GM23338 (cell line): ENCODE data around the gene ACOXL. TPM values are rescaled to one million over a fixed set of nuclear protein-coding genes. Genes with fewer than 3 reads are reported as not detected.

Source experiments
- ATAC-seq: fragments of 200-7000 bp; cut with Tn5 transposase; 3 replicates; pipeline ENCODE4 v1.9.1; 2020
- DNase-seq: peaks from one replicate; pipeline ENCODE4 v3.0.0-alpha.2; 2015; ENCODE audit warnings: low spot score
- H2AFZ ChIP-seq: fragments of 200-600 bp; sonication (generic); 2 replicates; pipeline ENCODE4 v1.8.0; 2016; ENCODE audit warnings: antibody characterized with exemption, mild to moderate bottlenecking, moderate library complexity
- H3F3A ChIP-seq: fragments of 200-600 bp; sonication (generic); replicated peaks from 2 replicates; pipeline ENCODE4 v1.8.0; 2017; ENCODE audit warnings: antibody characterized with exemption, mixed run types, low read depth
- H3K27ac ChIP-seq: fragments of 200-600 bp; sonication (generic); 2 replicates; pipeline ENCODE4 v1.6.1; 2016; ENCODE audit warnings: low read depth
- H3K27me3 ChIP-seq: fragments of 200-600 bp; sonication (generic); 2 replicates; pipeline ENCODE4 v1.8.0; 2016; ENCODE audit warnings: mild to moderate bottlenecking, mixed run types, moderate library complexity; ENCODE audit not compliant: insufficient read depth
- H3K36me3 ChIP-seq: fragments of 200-600 bp; sonication (generic); 2 replicates; pipeline ENCODE4 v1.8.0; 2016; ENCODE audit warnings: mild to moderate bottlenecking; ENCODE audit not compliant: insufficient read depth
- H3K4me1 ChIP-seq: fragments of 200-600 bp; sonication (generic); 2 replicates; pipeline ENCODE4 v1.8.0; 2016; ENCODE audit warnings: mild to moderate bottlenecking, moderate library complexity; ENCODE audit not compliant: insufficient read depth
- H3K4me2 ChIP-seq: fragments of 200-600 bp; sonication (generic); 2 replicates; pipeline ENCODE4 v1.7.1; 2017; ENCODE audit warnings: mixed run types
- H3K4me3 ChIP-seq: fragments of 200-600 bp; sonication (generic); 2 replicates; pipeline ENCODE4 v1.6.1; 2016; ENCODE audit warnings: mixed run types
- H3K79me2 ChIP-seq: fragments of 200-600 bp; sonication (generic); replicated peaks from 2 replicates; pipeline ENCODE4 v1.8.0; 2017; ENCODE audit warnings: mild to moderate bottlenecking; ENCODE audit not compliant: insufficient read depth
- H3K9me2 ChIP-seq: fragments of 200-600 bp; sonication (generic); 2 replicates; pipeline ENCODE4 v1.8.0; 2017; ENCODE audit not compliant: insufficient read depth
- H4K20me1 ChIP-seq: fragments of 200-600 bp; sonication (generic); replicated peaks from 2 replicates; pipeline ENCODE4 v1.8.0; 2017; ENCODE audit warnings: mild to moderate bottlenecking; ENCODE audit not compliant: insufficient read depth
- H3K27ac Mint-ChIP-seq: 2 replicates; pipeline ENCODE4 v1.8.0; 2020; ENCODE audit warnings: inconsistent platforms, mild to moderate bottlenecking, moderate library complexity, mixed read lengths
- H3K27me3 Mint-ChIP-seq: 3 replicates; pipeline ENCODE4 v1.8.0; 2022; ENCODE audit warnings: low read depth, mild to moderate bottlenecking, moderate library complexity, mixed read lengths, inconsistent platforms; ENCODE audit not compliant: insufficient read depth, poor library complexity
- H3K36me3 Mint-ChIP-seq: 3 replicates; pipeline ENCODE4 v1.8.0; 2021; ENCODE audit warnings: low read depth, mild to moderate bottlenecking, inconsistent platforms, moderate library complexity, mixed read lengths
- H3K4me1 Mint-ChIP-seq: 3 replicates; pipeline ENCODE4 v1.8.0; 2020; ENCODE audit warnings: mild to moderate bottlenecking, inconsistent platforms, mixed read lengths
- H3K4me3 Mint-ChIP-seq: 3 replicates; pipeline ENCODE4 v1.8.0; 2021; ENCODE audit warnings: moderate library complexity, mild to moderate bottlenecking, inconsistent platforms, mixed read lengths
- H3K9me3 Mint-ChIP-seq: 3 replicates; pipeline ENCODE4 v1.8.0; 2020; ENCODE audit warnings: moderate library complexity, mild to moderate bottlenecking, inconsistent platforms, mixed read lengths
- CREB1 ChIP-seq: fragments of 250-450 bp; sonication (Bioruptor Pico); IDR thresholded peaks from 2 replicates; pipeline ENCODE4 v1.5.0; 2020; ENCODE audit warnings: low read depth, mild to moderate bottlenecking, moderate library complexity
- EZH2 ChIP-seq: fragments of 200-600 bp; sonication (generic); IDR thresholded peaks from one replicate; pipeline ENCODE4 v1.8.0; 2017; ENCODE audit warnings: antibody characterized with exemption, mild to moderate bottlenecking, low read depth; ENCODE audit not compliant: unreplicated experiment
- EZH2phosphoT487 ChIP-seq: fragments of 200-600 bp; sonication (generic); IDR thresholded peaks from one replicate; pipeline ENCODE4 v1.8.1; 2018; ENCODE audit warnings: antibody characterized with exemption; ENCODE audit not compliant: unreplicated experiment
- JUNB ChIP-seq: IDR thresholded peaks from one replicate; pipeline ENCODE4 v1.6.1; 2016; ENCODE audit warnings: antibody characterized with exemption; ENCODE audit not compliant: unreplicated experiment
- NANOG ChIP-seq: IDR thresholded peaks from 2 replicates; pipeline ENCODE4 v1.6.1; 2016; ENCODE audit warnings: antibody characterized with exemption, borderline replicate concordance
- POLR2AphosphoS5 ChIP-seq: IDR thresholded peaks from 2 replicates; pipeline ENCODE4 v1.6.1; 2016; ENCODE audit warnings: antibody characterized with exemption, low read depth
- STAT1 ChIP-seq: IDR thresholded peaks from one replicate; pipeline ENCODE4 v1.6.1; 2016; ENCODE audit warnings: antibody characterized with exemption; ENCODE audit not compliant: unreplicated experiment
- ZNF114 ChIP-seq: fragments of 250-450 bp; sonication (Bioruptor Pico); IDR thresholded peaks from 2 replicates; pipeline ENCODE4 v1.5.0; 2020; ENCODE audit warnings: mild to moderate bottlenecking, moderate library complexity
- ZNF331 ChIP-seq: fragments of 250-450 bp; sonication (Bioruptor Pico); IDR thresholded peaks from 2 replicates; pipeline ENCODE4 v1.5.0; 2020; ENCODE audit warnings: low read depth, mild to moderate bottlenecking, moderate library complexity
- polyA plus RNA-seq: library from polyadenylated mRNA; unstranded; fragments of >200 nt; fragmentation: Nextera tagmentation; extraction: Ambion mirVana; gene quantifications from 2 replicates; pipeline ENCODE4 v1.2.1, GENCODE V29; 2016
- total RNA-seq: library from RNA; depleted of rRNA; stranded (reverse); fragments of >200 nt; shearing (Covaris generic); gene quantifications from 2 replicates; pipeline ENCODE4 v1.2.3, GENCODE V29; 2014
- TF ChIP-seq, protein P1 (sequence below): IDR thresholded peaks from 2 replicates; pipeline ENCODE4 v1.6.1; 2016; ENCODE audit warnings: antibody characterized with exemption
- TF ChIP-seq, protein P2 (sequence below): IDR thresholded peaks from one replicate; pipeline ENCODE4 v1.6.1; 2018; ENCODE audit warnings: antibody characterized with exemption; ENCODE audit not compliant: unreplicated experiment
- TF ChIP-seq, protein P3 (sequence below): fragments of 250-450 bp; sonication (Bioruptor Pico); IDR thresholded peaks from 2 replicates; pipeline ENCODE4 v1.5.0; 2020; ENCODE audit warnings: mild to moderate bottlenecking, moderate library complexity
- TF ChIP-seq, protein P4 (sequence below), 2 experiments: fragments of 200-600 bp in 1 of 2; sonication (generic) in 1 of 2; conservative IDR thresholded peaks; 2 replicates each; pipeline versions ENCODE4 v1.5.1 to v1.6.1; 2016 to 2017; ENCODE audit warnings: antibody characterized with exemption in 2 of 2, low read depth in 2 of 2, mild to moderate bottlenecking in 2 of 2, moderate library complexity in 1 of 2

ACOXL gene
- total and polyA plus RNA-seq, 2 experiments from 2014 or later: 9.0 to 14.7 TPM

DNA sequence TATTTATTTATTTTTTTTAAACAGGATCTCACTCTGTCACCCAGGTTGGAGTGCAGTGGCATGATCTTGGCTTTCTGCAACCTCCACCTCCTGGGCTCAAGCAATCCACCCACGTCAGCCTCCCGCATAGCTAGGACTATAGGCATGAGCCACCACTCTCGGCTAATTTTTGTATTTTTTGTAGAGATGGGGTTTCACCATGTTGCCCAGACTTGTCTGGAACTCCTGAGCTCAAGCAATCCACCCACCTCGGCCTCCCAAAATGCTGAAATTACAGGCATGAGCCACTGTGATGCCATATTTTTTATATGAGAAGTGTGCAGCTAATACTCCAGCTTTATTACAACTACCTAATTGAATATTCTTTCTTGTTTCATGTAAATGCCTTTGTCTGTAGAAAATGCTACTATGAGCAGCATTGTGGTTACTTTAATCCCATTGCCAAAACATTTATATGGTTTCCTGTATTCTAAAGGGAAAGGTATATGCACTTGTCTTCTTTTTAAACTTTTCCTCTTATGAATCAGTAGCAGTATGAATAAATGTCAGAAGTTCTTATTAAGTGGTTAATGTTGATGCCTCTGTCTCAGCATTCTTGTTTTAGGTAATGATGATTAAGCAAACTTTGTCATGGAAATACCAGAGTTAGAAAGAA, 378.9 kb downstream of the ACOXL start:
- Histone ChIP-seq H3K27me3 (peaks cover 11% of the 10 kb centered on the region), H4K20me1 (no peaks in the 10 kb centered on the region), H3K4me1 (no peaks in the 10 kb centered on the region), H3K4me3 (no peak overlapping the region), H3K36me3 (no peaks in the 10 kb centered on the region), H3K27ac (no peak overlapping the region), H2AFZ (no peak overlapping the region), H3K9me2 (no peaks in the 10 kb centered on the region), H3K4me2 (no peak overlapping the region), H3K79me2 (no peaks in the 10 kb centered on the region), H3F3A (no peaks in the 10 kb centered on the region)
- DNase-seq (no peak), ATAC-seq (no peak)
- peaks cover 2% of the 10 kb centered on the region for H3K27me3 Mint-ChIP-seq
- no peak overlapping the region for H3K27ac Mint-ChIP-seq
- H3K4me3 Mint-ChIP-seq: no peak overlapping the region
- no peak for TF ChIP-seq ZNF331 (CRISPR knock-in tag)
- TF ChIP-seq, protein P1, sequence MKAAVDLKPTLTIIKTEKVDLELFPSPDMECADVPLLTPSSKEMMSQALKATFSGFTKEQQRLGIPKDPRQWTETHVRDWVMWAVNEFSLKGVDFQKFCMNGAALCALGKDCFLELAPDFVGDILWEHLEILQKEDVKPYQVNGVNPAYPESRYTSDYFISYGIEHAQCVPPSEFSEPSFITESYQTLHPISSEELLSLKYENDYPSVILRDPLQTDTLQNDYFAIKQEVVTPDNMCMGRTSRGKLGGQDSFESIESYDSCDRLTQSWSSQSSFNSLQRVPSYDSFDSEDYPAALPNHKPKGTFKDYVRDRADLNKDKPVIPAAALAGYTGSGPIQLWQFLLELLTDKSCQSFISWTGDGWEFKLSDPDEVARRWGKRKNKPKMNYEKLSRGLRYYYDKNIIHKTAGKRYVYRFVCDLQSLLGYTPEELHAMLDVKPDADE: no peak
- TF ChIP-seq EZH2: no peak
- no peak for TF ChIP-seq CREB1
- TF ChIP-seq POLR2AphosphoS5: no peak
- TF ChIP-seq, protein P2, sequence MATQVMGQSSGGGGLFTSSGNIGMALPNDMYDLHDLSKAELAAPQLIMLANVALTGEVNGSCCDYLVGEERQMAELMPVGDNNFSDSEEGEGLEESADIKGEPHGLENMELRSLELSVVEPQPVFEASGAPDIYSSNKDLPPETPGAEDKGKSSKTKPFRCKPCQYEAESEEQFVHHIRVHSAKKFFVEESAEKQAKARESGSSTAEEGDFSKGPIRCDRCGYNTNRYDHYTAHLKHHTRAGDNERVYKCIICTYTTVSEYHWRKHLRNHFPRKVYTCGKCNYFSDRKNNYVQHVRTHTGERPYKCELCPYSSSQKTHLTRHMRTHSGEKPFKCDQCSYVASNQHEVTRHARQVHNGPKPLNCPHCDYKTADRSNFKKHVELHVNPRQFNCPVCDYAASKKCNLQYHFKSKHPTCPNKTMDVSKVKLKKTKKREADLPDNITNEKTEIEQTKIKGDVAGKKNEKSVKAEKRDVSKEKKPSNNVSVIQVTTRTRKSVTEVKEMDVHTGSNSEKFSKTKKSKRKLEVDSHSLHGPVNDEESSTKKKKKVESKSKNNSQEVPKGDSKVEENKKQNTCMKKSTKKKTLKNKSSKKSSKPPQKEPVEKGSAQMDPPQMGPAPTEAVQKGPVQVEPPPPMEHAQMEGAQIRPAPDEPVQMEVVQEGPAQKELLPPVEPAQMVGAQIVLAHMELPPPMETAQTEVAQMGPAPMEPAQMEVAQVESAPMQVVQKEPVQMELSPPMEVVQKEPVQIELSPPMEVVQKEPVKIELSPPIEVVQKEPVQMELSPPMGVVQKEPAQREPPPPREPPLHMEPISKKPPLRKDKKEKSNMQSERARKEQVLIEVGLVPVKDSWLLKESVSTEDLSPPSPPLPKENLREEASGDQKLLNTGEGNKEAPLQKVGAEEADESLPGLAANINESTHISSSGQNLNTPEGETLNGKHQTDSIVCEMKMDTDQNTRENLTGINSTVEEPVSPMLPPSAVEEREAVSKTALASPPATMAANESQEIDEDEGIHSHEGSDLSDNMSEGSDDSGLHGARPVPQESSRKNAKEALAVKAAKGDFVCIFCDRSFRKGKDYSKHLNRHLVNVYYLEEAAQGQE: no peak
- TF ChIP-seq, protein P3, sequence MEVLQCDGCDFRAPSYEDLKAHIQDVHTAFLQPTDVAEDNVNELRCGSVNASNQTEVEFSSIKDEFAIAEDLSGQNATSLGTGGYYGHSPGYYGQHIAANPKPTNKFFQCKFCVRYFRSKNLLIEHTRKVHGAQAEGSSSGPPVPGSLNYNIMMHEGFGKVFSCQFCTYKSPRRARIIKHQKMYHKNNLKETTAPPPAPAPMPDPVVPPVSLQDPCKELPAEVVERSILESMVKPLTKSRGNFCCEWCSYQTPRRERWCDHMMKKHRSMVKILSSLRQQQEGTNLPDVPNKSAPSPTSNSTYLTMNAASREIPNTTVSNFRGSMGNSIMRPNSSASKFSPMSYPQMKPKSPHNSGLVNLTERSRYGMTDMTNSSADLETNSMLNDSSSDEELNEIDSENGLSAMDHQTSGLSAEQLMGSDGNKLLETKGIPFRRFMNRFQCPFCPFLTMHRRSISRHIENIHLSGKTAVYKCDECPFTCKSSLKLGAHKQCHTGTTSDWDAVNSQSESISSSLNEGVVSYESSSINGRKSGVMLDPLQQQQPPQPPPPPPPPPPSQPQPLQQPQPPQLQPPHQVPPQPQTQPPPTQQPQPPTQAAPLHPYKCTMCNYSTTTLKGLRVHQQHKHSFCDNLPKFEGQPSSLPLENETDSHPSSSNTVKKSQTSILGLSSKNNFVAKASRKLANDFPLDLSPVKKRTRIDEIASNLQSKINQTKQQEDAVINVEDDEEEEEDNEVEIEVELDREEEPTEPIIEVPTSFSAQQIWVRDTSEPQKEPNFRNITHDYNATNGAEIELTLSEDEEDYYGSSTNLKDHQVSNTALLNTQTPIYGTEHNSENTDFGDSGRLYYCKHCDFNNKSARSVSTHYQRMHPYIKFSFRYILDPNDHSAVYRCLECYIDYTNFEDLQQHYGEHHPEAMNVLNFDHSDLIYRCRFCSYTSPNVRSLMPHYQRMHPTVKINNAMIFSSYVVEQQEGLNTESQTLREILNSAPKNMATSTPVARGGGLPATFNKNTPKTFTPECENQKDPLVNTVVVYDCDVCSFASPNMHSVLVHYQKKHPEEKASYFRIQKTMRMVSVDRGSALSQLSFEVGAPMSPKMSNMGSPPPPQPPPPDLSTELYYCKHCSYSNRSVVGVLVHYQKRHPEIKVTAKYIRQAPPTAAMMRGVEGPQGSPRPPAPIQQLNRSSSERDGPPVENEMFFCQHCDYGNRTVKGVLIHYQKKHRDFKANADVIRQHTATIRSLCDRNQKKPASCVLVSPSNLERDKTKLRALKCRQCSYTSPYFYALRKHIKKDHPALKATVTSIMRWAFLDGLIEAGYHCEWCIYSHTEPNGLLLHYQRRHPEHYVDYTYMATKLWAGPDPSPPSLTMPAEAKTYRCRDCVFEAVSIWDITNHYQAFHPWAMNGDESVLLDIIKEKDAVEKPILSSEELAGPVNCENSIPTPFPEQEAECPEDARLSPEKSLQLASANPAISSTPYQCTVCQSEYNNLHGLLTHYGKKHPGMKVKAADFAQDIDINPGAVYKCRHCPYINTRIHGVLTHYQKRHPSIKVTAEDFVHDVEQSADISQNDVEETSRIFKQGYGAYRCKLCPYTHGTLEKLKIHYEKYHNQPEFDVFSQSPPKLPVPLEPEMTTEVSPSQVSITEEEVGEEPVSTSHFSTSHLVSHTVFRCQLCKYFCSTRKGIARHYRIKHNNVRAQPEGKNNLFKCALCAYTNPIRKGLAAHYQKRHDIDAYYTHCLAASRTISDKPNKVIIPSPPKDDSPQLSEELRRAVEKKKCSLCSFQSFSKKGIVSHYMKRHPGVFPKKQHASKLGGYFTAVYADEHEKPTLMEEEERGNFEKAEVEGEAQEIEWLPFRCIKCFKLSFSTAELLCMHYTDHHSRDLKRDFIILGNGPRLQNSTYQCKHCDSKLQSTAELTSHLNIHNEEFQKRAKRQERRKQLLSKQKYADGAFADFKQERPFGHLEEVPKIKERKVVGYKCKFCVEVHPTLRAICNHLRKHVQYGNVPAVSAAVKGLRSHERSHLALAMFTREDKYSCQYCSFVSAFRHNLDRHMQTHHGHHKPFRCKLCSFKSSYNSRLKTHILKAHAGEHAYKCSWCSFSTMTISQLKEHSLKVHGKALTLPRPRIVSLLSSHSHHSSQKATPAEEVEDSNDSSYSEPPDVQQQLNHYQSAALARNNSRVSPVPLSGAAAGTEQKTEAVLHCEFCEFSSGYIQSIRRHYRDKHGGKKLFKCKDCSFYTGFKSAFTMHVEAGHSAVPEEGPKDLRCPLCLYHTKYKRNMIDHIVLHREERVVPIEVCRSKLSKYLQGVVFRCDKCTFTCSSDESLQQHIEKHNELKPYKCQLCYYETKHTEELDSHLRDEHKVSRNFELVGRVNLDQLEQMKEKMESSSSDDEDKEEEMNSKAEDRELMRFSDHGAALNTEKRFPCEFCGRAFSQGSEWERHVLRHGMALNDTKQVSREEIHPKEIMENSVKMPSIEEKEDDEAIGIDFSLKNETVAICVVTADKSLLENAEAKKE (CRISPR knock-in tag): no peak
- TF ChIP-seq, protein P4, sequence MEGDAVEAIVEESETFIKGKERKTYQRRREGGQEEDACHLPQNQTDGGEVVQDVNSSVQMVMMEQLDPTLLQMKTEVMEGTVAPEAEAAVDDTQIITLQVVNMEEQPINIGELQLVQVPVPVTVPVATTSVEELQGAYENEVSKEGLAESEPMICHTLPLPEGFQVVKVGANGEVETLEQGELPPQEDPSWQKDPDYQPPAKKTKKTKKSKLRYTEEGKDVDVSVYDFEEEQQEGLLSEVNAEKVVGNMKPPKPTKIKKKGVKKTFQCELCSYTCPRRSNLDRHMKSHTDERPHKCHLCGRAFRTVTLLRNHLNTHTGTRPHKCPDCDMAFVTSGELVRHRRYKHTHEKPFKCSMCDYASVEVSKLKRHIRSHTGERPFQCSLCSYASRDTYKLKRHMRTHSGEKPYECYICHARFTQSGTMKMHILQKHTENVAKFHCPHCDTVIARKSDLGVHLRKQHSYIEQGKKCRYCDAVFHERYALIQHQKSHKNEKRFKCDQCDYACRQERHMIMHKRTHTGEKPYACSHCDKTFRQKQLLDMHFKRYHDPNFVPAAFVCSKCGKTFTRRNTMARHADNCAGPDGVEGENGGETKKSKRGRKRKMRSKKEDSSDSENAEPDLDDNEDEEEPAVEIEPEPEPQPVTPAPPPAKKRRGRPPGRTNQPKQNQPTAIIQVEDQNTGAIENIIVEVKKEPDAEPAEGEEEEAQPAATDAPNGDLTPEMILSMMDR (conservative IDR thresholded peaks at IDR 0.05; ENCODE audit: low read depth in 2 of 2): no peak
- no peak for TF ChIP-seq ZNF114
- TF ChIP-seq JUNB: no peak
- no peak for TF ChIP-seq STAT1
- no peak for TF ChIP-seq EZH2phosphoT487
- no peak for TF ChIP-seq NANOG
- no peaks in the 10 kb centered on the region for H3K36me3 Mint-ChIP-seq
- H3K4me1 Mint-ChIP-seq: peaks cover 2% of the 10 kb centered on the region; the same call in 2 of the 3 replicates
- no peaks in the 10 kb centered on the region for H3K9me3 Mint-ChIP-seq
